Ishikawa (cell line): ENCODE results near the gene OXCT1.

Experiments used
- CEBPB ChIP-seq: IDR thresholded peaks from 2 replicates; pipeline ENCODE4 v1.6.1; 2012
- CREB1 ChIP-seq: IDR thresholded peaks from 2 replicates; pipeline ENCODE4 v1.6.1; 2012; ENCODE audit warnings: low read depth
- EGR1 ChIP-seq: IDR thresholded peaks from 2 replicates; pipeline ENCODE4 v1.6.1; 2012
- FOXM1 ChIP-seq: IDR thresholded peaks from 2 replicates; pipeline ENCODE4 v1.6.1; 2012; ENCODE audit warnings: low read depth, borderline replicate concordance
- MAX ChIP-seq: IDR thresholded peaks from 2 replicates; pipeline ENCODE4 v1.6.1; 2012
- NFIC ChIP-seq: IDR thresholded peaks from 2 replicates; pipeline ENCODE4 v1.6.1; 2012
- REST ChIP-seq: IDR thresholded peaks from 2 replicates; pipeline ENCODE4 v1.6.1; 2012; ENCODE audit warnings: low read depth, mild to moderate bottlenecking
- TCF12 ChIP-seq: IDR thresholded peaks from 2 replicates; pipeline ENCODE4 v1.6.1; 2012; ENCODE audit warnings: low read depth
- TEAD4 ChIP-seq: IDR thresholded peaks from 2 replicates; pipeline ENCODE4 v1.6.1; 2012
- USF1 ChIP-seq: IDR thresholded peaks from 2 replicates; pipeline ENCODE4 v1.6.1; 2012
- YY1 ChIP-seq: IDR thresholded peaks from 2 replicates; pipeline ENCODE4 v1.6.1; 2012; ENCODE audit warnings: low read depth
- ZBTB7A ChIP-seq: IDR thresholded peaks from 2 replicates; pipeline ENCODE4 v1.6.1; 2012; ENCODE audit warnings: low read depth

GRCh38 chr5:41891066-41891707 is 21.0 kb upstream of the OXCT1 start:
- TF ChIP-seq CREB1, result no peak
- no peak for TF ChIP-seq REST
- no peak for TF ChIP-seq ZBTB7A
- TF ChIP-seq TEAD4, result no peak
- TF ChIP-seq MAX, result no peak
- TF ChIP-seq TCF12, result no peak
- no peak for TF ChIP-seq CEBPB
- no peak for TF ChIP-seq EGR1
- TF ChIP-seq NFIC, result no peak
- no peak for TF ChIP-seq FOXM1
- no peak for TF ChIP-seq USF1
- TF ChIP-seq YY1, result no peak
